HEK293 (cell line): Measurements from ENCODE around the gene CAMK2N1.

Experiments used
- MYNN ChIP-seq: fragments of 450-650 bp; formaldehyde crosslinking; IDR thresholded peaks from 2 replicates; pipeline ENCODE4 v1.5.1; 2016; ENCODE audit warnings: missing biosample characterization, missing genetic modification characterization, borderline replicate concordance
- PRDM10 ChIP-seq: fragments of 450-650 bp; formaldehyde crosslinking; IDR thresholded peaks from 2 replicates; pipeline ENCODE4 v1.5.1; 2016; ENCODE audit warnings: missing biosample characterization, missing genetic modification characterization
- TSHZ1 ChIP-seq: fragments of 450-650 bp; formaldehyde crosslinking; IDR thresholded peaks from 2 replicates; pipeline ENCODE4 v1.5.1; 2016; ENCODE audit warnings: missing biosample characterization, missing genetic modification characterization, borderline replicate concordance
- ZBTB11 ChIP-seq: fragments of 450-650 bp; formaldehyde crosslinking; conservative IDR thresholded peaks from 2 replicates; pipeline ENCODE4 v1.5.1; 2016; ENCODE audit warnings: low read depth, missing biosample characterization, missing genetic modification characterization
- ZBTB44 ChIP-seq: fragments of 450-650 bp; IDR thresholded peaks from 2 replicates; pipeline ENCODE4 v1.5.1; 2018; ENCODE audit warnings: missing biosample characterization, mild to moderate bottlenecking, missing genetic modification characterization
- ZBTB6 ChIP-seq: fragments of 450-650 bp; formaldehyde crosslinking; IDR thresholded peaks from 2 replicates; pipeline ENCODE4 v1.5.1; 2017; ENCODE audit warnings: missing biosample characterization, missing genetic modification characterization
- ZEB2 ChIP-seq: fragments of 450-650 bp; formaldehyde crosslinking; IDR thresholded peaks from 2 replicates; pipeline ENCODE4 v1.5.1; 2016; ENCODE audit warnings: missing biosample characterization, missing genetic modification characterization
- ZFP41 ChIP-seq: fragments of 450-650 bp; formaldehyde crosslinking; IDR thresholded peaks from 2 replicates; pipeline ENCODE4 v1.5.1; 2016; ENCODE audit warnings: missing biosample characterization, missing genetic modification characterization, borderline replicate concordance
- ZNF146 ChIP-seq: fragments of 450-650 bp; formaldehyde crosslinking; IDR thresholded peaks from 2 replicates; pipeline ENCODE4 v1.5.1; 2016; ENCODE audit warnings: missing biosample characterization, missing genetic modification characterization
- ZNF391 ChIP-seq: fragments of 450-650 bp; formaldehyde crosslinking; IDR thresholded peaks from 2 replicates; pipeline ENCODE4 v1.5.1; 2016; ENCODE audit warnings: low read depth, missing biosample characterization, missing genetic modification characterization, borderline replicate concordance
- ZNF416 ChIP-seq: fragments of 450-650 bp; formaldehyde crosslinking; IDR thresholded peaks from 2 replicates; pipeline ENCODE4 v1.5.1; 2016; ENCODE audit warnings: missing biosample characterization, missing genetic modification characterization
- ZNF449 ChIP-seq: fragments of 450-650 bp; formaldehyde crosslinking; IDR thresholded peaks from 2 replicates; pipeline ENCODE4 v1.5.1; 2017; ENCODE audit warnings: missing biosample characterization, mild to moderate bottlenecking, missing genetic modification characterization, moderate library complexity
- ZNF513 ChIP-seq: fragments of 450-650 bp; IDR thresholded peaks from 2 replicates; pipeline ENCODE4 v1.5.1; 2018; ENCODE audit warnings: missing biosample characterization, missing genetic modification characterization
- ZNF544 ChIP-seq: fragments of 450-650 bp; formaldehyde crosslinking; IDR thresholded peaks from 2 replicates; pipeline ENCODE4 v1.5.0; 2017; ENCODE audit warnings: missing biosample characterization, missing genetic modification characterization
- ZNF658 ChIP-seq: fragments of 450-650 bp; formaldehyde crosslinking; IDR thresholded peaks from 2 replicates; pipeline ENCODE4; 2016; ENCODE audit warnings: missing biosample characterization, missing genetic modification characterization
- ZNF677 ChIP-seq: fragments of 450-650 bp; IDR thresholded peaks from 2 replicates; pipeline ENCODE4 v1.5.0; 2018; ENCODE audit warnings: missing biosample characterization, mild to moderate bottlenecking, missing genetic modification characterization, moderate library complexity
- ZNF704 ChIP-seq: fragments of 450-650 bp; formaldehyde crosslinking; IDR thresholded peaks from 2 replicates; pipeline ENCODE4 v1.5.1; 2016; ENCODE audit warnings: missing biosample characterization, missing genetic modification characterization
- ZNF792 ChIP-seq: fragments of 450-650 bp; formaldehyde crosslinking; IDR thresholded peaks from 2 replicates; pipeline ENCODE4 v1.5.1; 2016; ENCODE audit warnings: missing biosample characterization, missing genetic modification characterization

CAMK2N1 gene

GRCh38 chr1:20486457-20487235 lies 636 bp upstream of the CAMK2N1 start (continued):
- TF ChIP-seq ZNF449, result peak; percentile 82
- TF ChIP-seq ZNF544 (tag by site-specific recombination), result no peak
- TF ChIP-seq ZNF416 (tag by site-specific recombination), result no peak
- TF ChIP-seq TSHZ1 (tag by site-specific recombination), result 0 out of 2 replicates have a peak, but pooled peaks have one; percentile 11
- no peak for TF ChIP-seq MYNN (tag by site-specific recombination)
- no peak for TF ChIP-seq ZNF391 (tag by site-specific recombination)
- no peak for TF ChIP-seq ZBTB44 (tag by site-specific recombination)
- TF ChIP-seq ZNF658 (tag by site-specific recombination), result no peak
- TF ChIP-seq ZFP41, result no peak
- peak; percentile 66 for TF ChIP-seq PRDM10 (tag by site-specific recombination)
- no peak; the same call in 1 of the 2 replicates for TF ChIP-seq ZEB2
- TF ChIP-seq ZNF146, result 0 out of 2 replicates have a peak, but pooled peaks have one; percentile 12
- TF ChIP-seq ZBTB11 (tag by site-specific recombination), result peak; percentile 6
- no peak for TF ChIP-seq ZNF677 (tag by site-specific recombination)
- TF ChIP-seq ZNF792 (tag by site-specific recombination), result no peak
- no peak for TF ChIP-seq ZBTB6
- no peak; the same call in 1 of the 2 replicates for TF ChIP-seq ZNF513 (tag by site-specific recombination)
- TF ChIP-seq ZNF704 (tag by site-specific recombination), result no peak
